Raji (cell line): Measurements from ENCODE around the gene CMTM8.

ENCODE experiments used
- POLR2A ChIP-seq: IDR thresholded peaks from 2 replicates; pipeline ENCODE4 v1.6.1; 2011; ENCODE audit warnings: low read depth, low read length, control low read depth; ENCODE audit not compliant: insufficient read depth

The CMTM8 gene

DNA sequence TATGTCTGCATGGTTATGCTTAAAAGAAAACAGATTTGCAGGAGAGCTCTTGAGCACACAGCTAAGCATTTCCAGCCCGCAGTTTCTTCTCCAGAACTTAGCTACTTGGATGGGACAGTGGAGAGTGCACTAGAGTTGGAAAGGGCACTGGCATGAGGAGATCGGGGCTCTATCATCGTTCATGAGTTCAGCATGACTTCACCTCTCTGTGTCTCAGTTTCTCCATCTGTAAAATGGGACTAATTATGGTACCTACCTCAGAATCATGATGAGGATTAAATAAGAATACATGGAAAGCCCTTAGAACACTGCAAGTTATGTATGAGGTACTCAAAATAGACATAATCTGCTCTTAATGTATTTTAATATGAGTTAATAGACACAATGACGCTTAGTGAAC is 69.9 kb downstream of the CMTM8 start:
- no peak for TF ChIP-seq POLR2A

DNA sequence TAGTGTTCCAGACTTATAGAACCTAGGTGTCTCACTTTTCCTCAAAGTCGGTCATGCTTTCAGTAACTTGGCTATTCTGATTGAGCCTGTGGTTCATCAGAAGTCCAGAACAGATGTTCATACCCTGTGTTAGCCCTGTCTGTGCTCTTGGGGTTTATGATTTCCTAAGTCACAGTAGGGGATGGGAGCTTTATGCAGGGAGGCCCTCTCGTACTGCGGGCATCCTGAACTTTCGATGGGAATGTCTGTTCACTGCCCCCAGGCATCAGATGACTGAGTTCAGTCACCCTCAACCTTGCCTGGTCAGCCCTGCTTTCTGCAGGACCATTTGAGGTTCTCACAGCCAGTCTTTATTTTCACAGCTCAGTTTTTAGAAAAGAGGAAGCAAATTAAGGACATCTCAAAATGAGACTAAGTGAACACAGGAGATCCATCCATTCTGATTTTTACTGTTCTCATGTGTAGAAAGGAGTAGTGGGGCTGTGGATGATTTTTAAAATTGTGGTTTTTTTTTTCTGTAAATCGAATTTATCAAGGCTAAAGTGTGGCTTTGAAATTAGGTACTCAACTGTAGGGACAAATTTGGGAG is 71.3 kb downstream of the CMTM8 start:
- TF ChIP-seq POLR2A: no peak

DNA sequence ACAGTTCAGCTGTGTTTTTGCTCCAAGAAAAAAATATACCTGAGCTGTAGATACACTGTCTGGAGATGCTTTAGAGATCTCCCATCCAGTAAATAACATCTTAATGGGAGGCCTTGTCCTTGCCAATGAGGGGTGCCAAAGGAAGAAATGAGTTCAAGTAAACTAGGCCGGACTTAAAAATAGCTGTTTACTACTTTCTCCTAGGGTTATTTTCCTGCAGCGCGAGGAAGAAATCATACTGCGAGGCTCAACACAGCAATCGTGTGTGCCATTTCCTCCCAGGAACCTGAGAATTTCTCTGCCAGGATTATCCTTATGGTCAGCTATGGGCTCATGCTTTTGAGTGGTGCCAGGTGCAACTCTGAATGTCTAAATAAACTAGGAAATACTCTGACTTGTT is 71.9 kb downstream of the CMTM8 start:
- no peak for TF ChIP-seq POLR2A

- TF ChIP-seq POLR2A: no peak
These were observed 72.7 kb downstream of the CMTM8 start for GRCh38 chr3:32310918-32311839.

DNA sequence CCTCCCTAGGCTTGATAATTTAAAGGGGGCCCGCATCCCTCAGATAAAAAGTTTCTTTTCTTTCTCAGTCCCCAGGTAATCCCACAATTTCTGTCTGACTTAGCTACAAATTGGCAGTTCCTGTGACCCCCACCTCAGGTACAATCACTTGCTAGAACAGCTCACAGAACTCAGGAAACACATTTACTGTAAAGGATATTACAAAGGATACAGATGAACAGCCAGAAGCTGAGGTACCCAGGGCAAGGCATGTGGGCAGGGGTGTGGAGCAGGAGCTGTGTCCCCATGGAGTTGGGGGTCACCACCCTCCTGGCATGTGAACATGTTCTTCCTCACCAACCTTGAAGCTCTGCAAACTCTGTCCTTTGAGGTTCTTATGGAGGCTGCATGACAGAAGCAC is 73.8 kb downstream of the CMTM8 start:
- TF ChIP-seq POLR2A: no peak

DNA sequence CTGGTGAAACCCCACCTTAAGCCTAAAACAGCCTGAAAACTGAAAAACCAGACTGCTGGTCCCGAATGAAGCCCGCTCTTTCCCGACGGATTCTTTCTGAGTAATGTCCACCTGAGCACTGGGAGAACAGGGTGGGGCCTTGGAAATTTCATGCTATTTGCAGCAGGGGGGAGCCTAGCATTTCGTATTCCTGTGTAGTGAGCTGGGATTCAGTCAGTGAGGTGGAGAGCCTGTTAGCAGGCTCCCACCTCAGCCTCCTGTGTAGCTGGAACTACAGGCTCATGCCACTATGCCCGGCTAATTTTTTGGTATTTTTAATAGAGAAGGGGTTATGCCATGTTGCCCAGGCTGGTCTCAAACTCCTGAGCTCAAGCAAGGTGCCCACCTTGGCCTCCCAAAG is 74.7 kb downstream of the CMTM8 start:
- no peak for TF ChIP-seq POLR2A

DNA sequence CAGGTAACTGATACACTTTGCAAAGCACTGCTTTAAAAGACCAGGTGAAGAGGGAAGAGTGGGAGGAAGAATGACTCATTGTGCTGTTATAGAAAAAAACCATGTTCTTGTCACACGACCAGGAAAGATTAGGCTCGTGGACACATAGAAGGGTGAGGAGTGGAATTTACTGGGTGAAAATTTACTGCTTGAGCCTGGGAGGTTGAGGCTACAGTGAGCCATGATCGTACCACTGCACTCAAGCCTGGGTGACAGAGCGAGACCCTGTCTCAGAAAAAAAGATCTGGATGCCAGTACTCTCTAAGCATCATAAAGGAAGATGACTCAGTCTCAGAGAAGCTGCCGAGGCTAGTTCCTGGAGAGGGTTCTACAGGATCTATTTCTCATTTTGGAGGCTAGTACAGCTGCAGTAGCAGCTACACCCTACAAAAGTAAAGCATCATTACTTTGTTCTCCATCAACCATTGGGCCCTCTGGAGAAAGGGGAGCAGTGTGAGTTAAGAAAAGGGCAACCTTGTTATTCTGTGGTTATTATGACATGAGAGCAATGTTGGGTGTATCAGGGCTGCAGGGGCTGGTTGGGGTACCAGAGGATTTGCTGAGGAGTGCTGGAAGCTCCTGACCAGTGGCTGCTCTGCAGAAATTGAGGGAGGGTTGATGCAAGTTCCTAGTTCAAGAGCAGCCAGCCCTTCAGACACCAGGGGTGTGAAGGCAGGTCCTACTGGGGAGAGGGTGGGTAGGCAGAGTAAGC is 75.4 kb downstream of the CMTM8 start:
- TF ChIP-seq POLR2A: no peak

GRCh38 chr3:32315441-32315840 is 77.0 kb downstream of the CMTM8 start:
- no peak for TF ChIP-seq POLR2A

GRCh38 chr3:32316319-32316718 is 77.8 kb downstream of the CMTM8 start:
- no peak for TF ChIP-seq POLR2A

GRCh38 chr3:32316976-32317375 is 78.5 kb downstream of the CMTM8 start:
- TF ChIP-seq POLR2A: no peak

GRCh38 chr3:32319607-32320006 is 81.1 kb downstream of the CMTM8 start:
- TF ChIP-seq POLR2A: no peak

GRCh38 chr3:32320080-32320479 is 81.6 kb downstream of the CMTM8 start:
- TF ChIP-seq POLR2A: no peak

DNA sequence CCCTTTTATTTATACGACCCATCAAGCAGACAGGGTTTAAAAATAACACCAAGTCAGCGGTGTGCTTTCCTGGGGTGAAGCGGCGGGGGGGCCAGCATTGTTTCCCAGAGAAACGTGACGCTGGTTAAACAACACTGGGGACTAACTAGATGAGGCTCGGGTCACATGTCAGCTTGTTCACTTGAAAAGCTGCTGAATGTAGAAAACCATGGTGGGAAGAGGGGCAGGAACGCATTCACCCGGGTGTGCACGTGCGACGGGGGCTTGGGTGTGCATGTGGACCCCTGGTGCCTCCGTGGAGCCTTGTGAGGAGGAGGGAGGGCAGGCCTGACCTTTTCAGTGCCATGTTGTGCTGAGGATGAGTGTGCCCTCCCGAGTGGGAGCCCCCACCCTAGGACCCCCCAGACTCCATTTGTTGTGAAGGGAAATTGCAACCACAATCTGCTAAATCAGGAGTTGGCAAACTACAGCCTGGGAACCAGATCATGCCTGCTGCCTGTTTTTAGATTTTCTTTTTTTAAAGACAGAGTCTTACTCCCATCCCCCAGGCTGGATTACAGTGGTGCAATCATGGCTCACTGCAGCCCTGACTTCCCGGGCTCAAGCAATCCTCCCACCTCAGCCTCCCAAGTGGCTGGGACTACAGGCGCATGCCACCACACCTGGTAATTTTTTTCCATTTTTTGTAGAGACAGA is 82.8 kb downstream of the CMTM8 start:
- TF ChIP-seq POLR2A: no peak

DNA sequence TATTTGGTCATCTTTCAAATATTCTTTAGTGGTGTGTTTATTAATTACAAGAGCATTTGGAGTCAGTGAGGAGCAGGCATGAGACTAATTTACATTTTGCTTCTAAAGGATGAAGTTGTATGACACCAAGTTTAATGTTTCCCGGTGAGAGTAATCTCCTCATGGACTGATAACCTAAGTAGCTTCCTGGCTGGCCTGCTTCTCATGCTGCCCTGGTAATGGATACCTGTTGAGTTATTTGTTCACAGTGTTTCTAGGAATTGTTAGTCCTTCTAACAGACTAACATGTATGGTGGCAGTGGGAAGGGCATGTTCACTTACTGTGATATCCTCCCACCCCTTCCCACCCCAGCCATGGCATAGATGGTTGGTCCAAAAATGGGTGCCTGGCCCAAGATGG is 83.8 kb downstream of the CMTM8 start:
- no peak for TF ChIP-seq POLR2A

DNA sequence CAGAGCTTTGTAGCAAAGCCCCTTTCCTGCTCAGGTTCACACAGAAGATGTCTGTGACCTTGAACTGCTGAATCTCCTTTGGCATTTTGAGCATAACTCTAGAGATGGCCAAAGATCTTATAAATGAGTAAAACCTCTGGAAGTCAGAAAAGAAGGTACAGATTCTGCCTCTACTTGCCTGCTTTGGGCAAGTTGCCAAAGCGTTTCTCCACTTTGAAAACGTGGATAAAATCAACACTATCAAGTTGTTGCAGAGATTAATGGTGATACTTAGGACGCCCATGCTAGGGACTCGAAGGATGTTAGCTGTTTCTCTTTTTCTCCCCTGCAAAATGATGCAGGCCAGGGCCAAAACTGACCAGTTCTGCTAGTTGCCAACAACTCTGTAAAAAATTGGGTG is 85.1 kb downstream of the CMTM8 start:
- TF ChIP-seq POLR2A: no peak
